Chondrocyte (in vitro differentiated cells): ENCODE measurements around the gene HACD2. TPM values are rescaled to one million over a fixed set of nuclear protein-coding genes. Genes with fewer than 3 reads are reported as not detected.
"Not testable (repeated sequence)": the region's sequence is repeated elsewhere in the genome, so short reads cannot be mapped to it uniquely, and the experiment has no call there.

Experiments used
- DNase-seq: peaks from one replicate; pipeline ENCODE4 v3.0.0; 2021; ENCODE audit warnings: mixed read lengths, low spot score
- H3K27ac Mint-ChIP-seq: one replicate; pipeline ENCODE4 v1.8.0; 2021; ENCODE audit warnings: mild to moderate bottlenecking, moderate library complexity, mixed read lengths; ENCODE audit not compliant: unreplicated experiment
- H3K27me3 Mint-ChIP-seq: 2 replicates; pipeline ENCODE4 v1.8.0; 2021; ENCODE audit warnings: low read depth, mixed read lengths
- H3K36me3 Mint-ChIP-seq: 2 replicates; pipeline ENCODE4 v1.8.0; 2021; ENCODE audit warnings: low read depth, mixed read lengths
- H3K4me1 Mint-ChIP-seq: 2 replicates; pipeline ENCODE4 v1.8.0; 2021; ENCODE audit warnings: low read depth, mild to moderate bottlenecking, mixed read lengths
- H3K4me3 Mint-ChIP-seq: one replicate; pipeline ENCODE4 v1.8.0; 2021; ENCODE audit warnings: mild to moderate bottlenecking, moderate library complexity, mixed read lengths; ENCODE audit not compliant: unreplicated experiment
- H3K9me3 Mint-ChIP-seq: 2 replicates; pipeline ENCODE4 v1.8.0; 2021; ENCODE audit warnings: low read depth, mixed read lengths
- total RNA-seq: library from RNA; stranded (reverse); gene quantifications from 3 replicates; pipeline ENCODE4 v1.2.1, GENCODE V29; 2021
- TF ChIP-seq, protein P1 (sequence below): fragments of 200-600 bp; sonication (generic); IDR thresholded peaks from 2 replicates; pipeline ENCODE4 v1.5.0; 2021; ENCODE audit warnings: antibody characterized with exemption, mild to moderate bottlenecking, moderate library complexity

Gene HACD2
- total RNA-seq, 1 donor from 2014 or later = 79.0 TPM

DNA sequence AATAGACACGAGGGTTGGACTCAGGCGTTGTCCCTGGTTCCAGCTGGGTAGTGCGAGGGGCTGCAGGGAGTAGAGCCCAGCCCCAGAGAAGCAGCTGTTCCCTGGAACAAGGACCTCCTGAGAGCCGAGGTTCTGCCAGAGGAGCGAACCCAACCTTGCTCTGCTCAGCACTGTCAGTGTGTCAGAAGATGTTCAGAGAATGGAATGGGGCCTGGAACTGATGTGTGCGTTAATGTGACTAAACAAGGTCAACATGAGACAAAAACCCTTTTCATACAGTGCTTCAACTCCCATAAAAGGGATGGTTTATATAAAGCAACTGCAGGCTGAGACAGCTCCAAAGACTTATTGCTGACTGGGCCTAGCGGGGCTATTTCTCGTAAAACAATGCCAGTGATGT, 35.5 kb upstream of the HACD2 start:
- H3K9me3 Mint-ChIP-seq = no peaks in the 10 kb centered on the region
- DNase-seq = no peak
- H3K27me3 Mint-ChIP-seq = no peaks in the 10 kb centered on the region
- TF ChIP-seq, protein P1, sequence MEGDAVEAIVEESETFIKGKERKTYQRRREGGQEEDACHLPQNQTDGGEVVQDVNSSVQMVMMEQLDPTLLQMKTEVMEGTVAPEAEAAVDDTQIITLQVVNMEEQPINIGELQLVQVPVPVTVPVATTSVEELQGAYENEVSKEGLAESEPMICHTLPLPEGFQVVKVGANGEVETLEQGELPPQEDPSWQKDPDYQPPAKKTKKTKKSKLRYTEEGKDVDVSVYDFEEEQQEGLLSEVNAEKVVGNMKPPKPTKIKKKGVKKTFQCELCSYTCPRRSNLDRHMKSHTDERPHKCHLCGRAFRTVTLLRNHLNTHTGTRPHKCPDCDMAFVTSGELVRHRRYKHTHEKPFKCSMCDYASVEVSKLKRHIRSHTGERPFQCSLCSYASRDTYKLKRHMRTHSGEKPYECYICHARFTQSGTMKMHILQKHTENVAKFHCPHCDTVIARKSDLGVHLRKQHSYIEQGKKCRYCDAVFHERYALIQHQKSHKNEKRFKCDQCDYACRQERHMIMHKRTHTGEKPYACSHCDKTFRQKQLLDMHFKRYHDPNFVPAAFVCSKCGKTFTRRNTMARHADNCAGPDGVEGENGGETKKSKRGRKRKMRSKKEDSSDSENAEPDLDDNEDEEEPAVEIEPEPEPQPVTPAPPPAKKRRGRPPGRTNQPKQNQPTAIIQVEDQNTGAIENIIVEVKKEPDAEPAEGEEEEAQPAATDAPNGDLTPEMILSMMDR = no peak
- H3K4me1 Mint-ChIP-seq = peaks cover 83% of the 10 kb centered on the region
- peaks cover 42% of the 10 kb centered on the region for H3K36me3 Mint-ChIP-seq
- H3K4me3 Mint-ChIP-seq = peak overlapping the region; percentile 51
- peak overlapping the region; percentile 79 for H3K27ac Mint-ChIP-seq

DNA sequence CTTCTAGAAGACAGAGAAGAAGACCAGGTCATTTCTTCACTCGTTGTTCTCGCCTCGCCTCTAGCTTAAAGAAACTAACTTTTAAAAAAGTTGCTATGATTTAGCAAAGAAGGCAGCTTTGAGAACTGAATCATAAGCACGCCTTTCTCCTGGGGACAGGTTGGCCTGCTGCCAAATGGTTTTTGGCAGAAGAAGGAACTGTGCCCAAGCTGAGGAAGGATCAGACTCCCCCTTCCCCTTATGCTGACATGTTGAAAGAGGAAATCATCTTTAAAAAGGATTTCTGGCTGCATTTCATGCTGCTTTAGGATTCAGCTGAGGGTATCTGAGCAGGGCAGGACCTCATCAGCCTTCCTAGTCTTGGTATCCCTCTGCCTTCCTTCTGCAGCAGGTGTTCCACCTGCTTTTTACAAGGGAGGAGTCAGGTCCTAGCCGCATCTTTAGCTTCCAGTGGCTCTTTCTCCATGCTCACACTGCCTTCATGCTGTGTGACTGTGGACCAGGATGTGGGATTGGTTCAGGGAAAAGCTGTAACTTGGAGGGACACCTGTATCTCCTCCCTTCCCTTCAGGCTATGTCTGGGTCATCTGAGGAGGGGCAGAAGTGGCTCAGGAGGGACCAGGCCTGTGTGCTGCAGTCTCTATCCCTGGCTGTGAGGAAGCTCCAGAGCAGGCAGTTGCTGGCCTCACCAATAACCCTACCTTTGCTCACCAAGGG, 34.1 kb upstream of the HACD2 start:
- Mint-ChIP-seq H3K9me3 (no peaks in the 10 kb centered on the region), H3K4me3 (peak overlapping the region; percentile 55), H3K27me3 (no peaks in the 10 kb centered on the region), H3K27ac (peak overlapping the region; percentile 83), H3K4me1 (peaks cover 75% of the 10 kb centered on the region), H3K36me3 (peaks cover 34% of the 10 kb centered on the region)
- DNase-seq = no peak
- TF ChIP-seq, protein P1 = no peak

DNA sequence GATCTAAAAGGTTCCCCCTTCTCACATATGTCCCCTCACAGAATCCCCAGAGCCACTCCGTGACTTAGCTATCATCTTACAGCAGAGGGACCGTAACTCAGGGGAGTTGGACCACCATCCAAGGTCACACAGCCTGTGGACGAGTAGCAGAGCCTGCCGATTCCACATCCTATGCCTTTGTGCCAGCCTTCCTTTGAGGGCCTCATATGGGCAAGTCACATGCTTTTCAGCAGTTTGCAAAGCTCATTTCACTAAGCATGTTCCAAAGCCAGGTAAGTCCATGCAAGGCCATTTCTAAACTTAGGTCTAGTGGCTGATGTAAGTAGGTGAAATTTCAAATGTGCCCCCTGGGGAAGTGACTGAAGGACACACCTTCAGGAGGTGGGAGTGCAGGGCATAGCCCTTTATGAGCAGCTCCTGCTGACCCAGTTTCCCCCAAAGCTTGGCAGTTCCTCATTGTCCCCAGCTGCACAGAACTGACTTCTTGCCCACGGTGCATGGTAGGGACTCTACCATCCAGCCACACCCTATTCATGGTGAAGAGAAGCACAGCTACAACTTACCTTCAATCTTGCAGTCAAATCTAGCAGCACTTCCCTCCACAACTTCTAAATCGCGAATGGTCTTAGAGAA, 33.3 kb upstream of the HACD2 start:
- peaks cover 37% of the 10 kb centered on the region for H3K36me3 Mint-ChIP-seq
- DNase-seq = no peak
- peaks cover 75% of the 10 kb centered on the region for H3K4me1 Mint-ChIP-seq
- peak overlapping the region; percentile 83 for H3K27ac Mint-ChIP-seq
- TF ChIP-seq, protein P1 = no peak
- H3K4me3 Mint-ChIP-seq = peak overlapping the region; percentile 55
- H3K9me3 Mint-ChIP-seq = no peaks in the 10 kb centered on the region
- H3K27me3 Mint-ChIP-seq = no peaks in the 10 kb centered on the region

DNA sequence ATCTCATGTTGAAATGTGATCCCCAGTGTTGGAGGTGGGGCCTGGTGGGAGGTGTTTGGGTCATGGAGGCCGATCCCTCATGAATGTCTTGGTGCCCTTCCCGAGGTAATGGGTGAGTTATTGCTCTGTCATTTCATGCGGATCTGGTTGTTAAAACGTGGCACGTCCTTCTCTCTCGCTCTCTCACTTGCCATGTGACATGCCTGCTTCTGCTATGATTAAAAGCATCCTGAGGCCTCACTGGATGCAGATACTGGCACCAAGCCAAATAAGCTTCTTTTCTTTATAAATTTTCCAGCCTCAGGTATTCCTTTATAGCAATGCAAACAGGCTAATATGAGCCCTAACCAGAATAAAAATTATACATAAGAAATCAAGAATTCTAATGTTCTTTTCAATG, 31.7 kb upstream of the HACD2 start:
- H3K4me3 Mint-ChIP-seq = peak overlapping the region; percentile 19
- H3K9me3 Mint-ChIP-seq = no peaks in the 10 kb centered on the region
- no peak for DNase-seq
- peak overlapping the region; percentile 17 for H3K27ac Mint-ChIP-seq
- no peaks in the 10 kb centered on the region for H3K27me3 Mint-ChIP-seq
- TF ChIP-seq, protein P1 = no peak
- H3K4me1 Mint-ChIP-seq = peaks cover 75% of the 10 kb centered on the region
- peaks cover 31% of the 10 kb centered on the region for H3K36me3 Mint-ChIP-seq

DNA sequence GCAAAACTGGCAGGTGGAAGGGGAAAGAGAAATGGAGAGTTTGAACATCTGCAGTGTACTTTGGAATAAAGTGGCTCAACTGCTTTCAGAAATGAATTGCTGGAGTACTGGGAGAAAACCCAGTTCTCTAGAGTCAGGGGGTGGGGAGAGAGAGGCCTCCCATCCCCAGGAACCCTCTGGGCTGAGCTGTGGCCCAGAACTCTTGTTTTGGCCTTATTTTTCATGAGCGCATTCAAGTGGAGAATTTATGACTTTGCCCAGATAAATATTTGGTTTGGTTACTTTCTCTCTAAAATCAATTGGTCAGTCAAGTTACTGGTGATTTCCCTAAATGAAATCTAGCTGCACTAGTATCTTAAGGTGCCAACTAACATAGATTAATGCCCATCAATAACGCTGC, 28.7 kb upstream of the HACD2 start:
- no peak for DNase-seq
- Mint-ChIP-seq H3K4me3 (peak overlapping the region; percentile 14), H3K27ac (peak overlapping the region; percentile 81), H3K9me3 (no peaks in the 10 kb centered on the region), H3K36me3 (peaks cover 33% of the 10 kb centered on the region), H3K27me3 (no peaks in the 10 kb centered on the region), H3K4me1 (peaks cover 56% of the 10 kb centered on the region)
- TF ChIP-seq, protein P1 = no peak

DNA sequence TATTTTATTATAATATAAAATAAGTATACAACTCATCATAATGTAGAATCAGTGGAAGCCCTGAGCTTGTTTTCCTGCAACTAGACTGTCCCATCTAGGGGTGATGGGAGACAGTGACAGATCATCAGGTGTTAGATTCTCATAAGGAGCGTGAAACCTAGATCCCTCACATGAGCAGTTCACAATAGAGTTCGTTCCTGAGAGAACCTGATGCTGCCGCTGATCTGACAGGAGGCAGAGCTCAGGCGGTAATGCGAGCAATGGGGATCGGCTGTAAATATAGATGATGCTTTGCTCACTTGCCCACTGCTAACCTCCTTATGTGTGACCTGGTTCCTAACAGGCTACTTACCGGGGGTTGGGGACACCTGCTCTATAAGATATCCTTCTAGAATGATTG, 26.8 kb upstream of the HACD2 start:
- not testable (repeated sequence) for DNase-seq, H3K9me3 Mint-ChIP-seq, H3K27me3 Mint-ChIP-seq, H3K27ac Mint-ChIP-seq, H3K4me3 Mint-ChIP-seq
- Mint-ChIP-seq H3K4me1 (peaks cover 46% of the 10 kb centered on the region), H3K36me3 (peaks cover 25% of the 10 kb centered on the region)
